ENCODE data around the gene RAB40C.

The RAB40C gene

GRCh38 chr16:608019-608418 lies 18.2 kb downstream of the RAB40C start:
- Mint-ChIP-seq H3K4me1 (peaks cover 27% of the 10 kb centered on the region), H3K27me3 (no peaks in the 10 kb centered on the region), H3K36me3 (ENCODE audit: insufficient read depth) (no peaks in the 10 kb centered on the region), H3K9me3 (no peaks in the 10 kb centered on the region), H3K27ac (ENCODE audit: low read depth) (no peak overlapping the region), H3K4me3 (no peak overlapping the region)
- no peak for DNase-seq (ENCODE audit: low spot score in 2 of 2)
- no peak for ATAC-seq (replicated peaks; ENCODE audit: extremely low read depth, poor library complexity, severe bottlenecking)

- no peaks in the 10 kb centered on the region for H3K9me3 Mint-ChIP-seq
- ATAC-seq (replicated peaks; ENCODE audit: extremely low read depth, poor library complexity, severe bottlenecking) (no peak), DNase-seq (ENCODE audit: low spot score in 2 of 2) (no peak)
- H3K36me3 Mint-ChIP-seq (ENCODE audit: insufficient read depth): no peaks in the 10 kb centered on the region
- H3K27ac Mint-ChIP-seq (ENCODE audit: low read depth): peak overlapping the region; percentile 38
- H3K4me3 Mint-ChIP-seq: no peak overlapping the region
- H3K4me1 Mint-ChIP-seq: peaks cover 21% of the 10 kb centered on the region
- H3K27me3 Mint-ChIP-seq: no peaks in the 10 kb centered on the region
Measured at GRCh38 chr16:609316-609715, 19.4 kb downstream of the RAB40C start.

GRCh38 chr16:609984-610383 lies 20.1 kb downstream of the RAB40C start:
- no peak for ATAC-seq (replicated peaks; ENCODE audit: extremely low read depth, poor library complexity, severe bottlenecking)

GRCh38 chr16:610513-611381 lies 20.9 kb downstream of the RAB40C start:
- Mint-ChIP-seq H3K9me3 (no peaks in the 10 kb centered on the region), H3K27me3 (no peaks in the 10 kb centered on the region), H3K36me3 (ENCODE audit: insufficient read depth) (no peaks in the 10 kb centered on the region), H3K4me1 (peaks cover 26% of the 10 kb centered on the region), H3K4me3 (no peak overlapping the region), H3K27ac (ENCODE audit: low read depth) (no peak overlapping the region)
- ATAC-seq (replicated peaks; ENCODE audit: extremely low read depth, poor library complexity, severe bottlenecking) (peak; percentile 40), DNase-seq (ENCODE audit: low spot score in 2 of 2) (peak in 1 of 2 donors; percentile 48)

More at GRCh38 chr16:609984-610383, 20.1 kb downstream of the RAB40C start:
- Mint-ChIP-seq H3K36me3 (ENCODE audit: insufficient read depth) (no peaks in the 10 kb centered on the region), H3K27me3 (no peaks in the 10 kb centered on the region), H3K4me1 (peaks cover 25% of the 10 kb centered on the region), H3K9me3 (no peaks in the 10 kb centered on the region), H3K4me3 (no peak overlapping the region), H3K27ac (ENCODE audit: low read depth) (no peak overlapping the region)
- DNase-seq (ENCODE audit: low spot score in 2 of 2): no peak

GRCh38 chr16:615122-615521 lies 25.3 kb downstream of the RAB40C start:
- peaks cover 12% of the 10 kb centered on the region for H3K4me1 Mint-ChIP-seq
- ATAC-seq (replicated peaks; ENCODE audit: extremely low read depth, poor library complexity, severe bottlenecking): no peak
- H3K27me3 Mint-ChIP-seq: no peaks in the 10 kb centered on the region

GRCh38 chr16:616733-617586 lies 27.1 kb downstream of the RAB40C start:
- H3K4me3 Mint-ChIP-seq: no peak overlapping the region
- no peaks in the 10 kb centered on the region for H3K9me3 Mint-ChIP-seq
- H3K27me3 Mint-ChIP-seq: no peaks in the 10 kb centered on the region
- no peaks in the 10 kb centered on the region for H3K36me3 Mint-ChIP-seq (ENCODE audit: insufficient read depth)
- H3K27ac Mint-ChIP-seq (ENCODE audit: low read depth): no peak overlapping the region
- peaks cover 5% of the 10 kb centered on the region for H3K4me1 Mint-ChIP-seq
- no peak for ATAC-seq (replicated peaks; ENCODE audit: extremely low read depth, poor library complexity, severe bottlenecking)
- DNase-seq (ENCODE audit: low spot score in 2 of 2): no peak

More at GRCh38 chr16:615122-615521, 25.3 kb downstream of the RAB40C start:
- Mint-ChIP-seq H3K27ac (ENCODE audit: low read depth) (no peak overlapping the region), H3K9me3 (no peaks in the 10 kb centered on the region), H3K4me3 (no peak overlapping the region), H3K36me3 (ENCODE audit: insufficient read depth) (no peaks in the 10 kb centered on the region)
- no peak for DNase-seq (ENCODE audit: low spot score in 2 of 2)

- Mint-ChIP-seq H3K27me3 (no peaks in the 10 kb centered on the region), H3K9me3 (no peaks in the 10 kb centered on the region), H3K4me1 (peaks cover 5% of the 10 kb centered on the region), H3K36me3 (ENCODE audit: insufficient read depth) (no peaks in the 10 kb centered on the region), H3K27ac (ENCODE audit: low read depth) (no peak overlapping the region), H3K4me3 (no peak overlapping the region)
- no peak for ATAC-seq (replicated peaks; ENCODE audit: extremely low read depth, poor library complexity, severe bottlenecking)
- DNase-seq (ENCODE audit: low spot score in 2 of 2): no peak
Measured at GRCh38 chr16:617855-618254, 28.0 kb downstream of the RAB40C start.

- Mint-ChIP-seq H3K4me1 (peaks cover 5% of the 10 kb centered on the region), H3K36me3 (ENCODE audit: insufficient read depth) (no peaks in the 10 kb centered on the region), H3K27ac (ENCODE audit: low read depth) (no peak overlapping the region), H3K27me3 (no peaks in the 10 kb centered on the region), H3K9me3 (no peaks in the 10 kb centered on the region), H3K4me3 (no peak overlapping the region)
- no peak for ATAC-seq (replicated peaks; ENCODE audit: extremely low read depth, poor library complexity, severe bottlenecking)
- no peak for DNase-seq (ENCODE audit: low spot score in 2 of 2)
Measured at GRCh38 chr16:619476-620100, 29.7 kb downstream of the RAB40C start.

GRCh38 chr16:620700-621525 lies 31.0 kb downstream of the RAB40C start:
- no peak for ATAC-seq (replicated peaks; ENCODE audit: extremely low read depth, poor library complexity, severe bottlenecking)
- Mint-ChIP-seq H3K4me1 (no peaks in the 10 kb centered on the region), H3K9me3 (no peaks in the 10 kb centered on the region), H3K4me3 (no peak overlapping the region), H3K36me3 (ENCODE audit: insufficient read depth) (no peaks in the 10 kb centered on the region), H3K27ac (ENCODE audit: low read depth) (no peak overlapping the region), H3K27me3 (no peaks in the 10 kb centered on the region)
- DNase-seq (ENCODE audit: low spot score in 2 of 2): no peak

GRCh38 chr16:621526-622105 lies 31.8 kb downstream of the RAB40C start:
- no peaks in the 10 kb centered on the region for H3K4me1 Mint-ChIP-seq
- H3K9me3 Mint-ChIP-seq: no peaks in the 10 kb centered on the region
- no peak overlapping the region for H3K4me3 Mint-ChIP-seq
- H3K27ac Mint-ChIP-seq (ENCODE audit: low read depth): no peak overlapping the region
- H3K27me3 Mint-ChIP-seq: no peaks in the 10 kb centered on the region
- ATAC-seq (replicated peaks; ENCODE audit: extremely low read depth, poor library complexity, severe bottlenecking) (no peak), DNase-seq (ENCODE audit: low spot score in 2 of 2) (no peak)
- peaks cover 2% of the 10 kb centered on the region for H3K36me3 Mint-ChIP-seq (ENCODE audit: insufficient read depth)

GRCh38 chr16:622920-623280 lies 33.0 kb downstream of the RAB40C start:
- Mint-ChIP-seq H3K9me3 (no peaks in the 10 kb centered on the region), H3K36me3 (ENCODE audit: insufficient read depth) (peaks cover 3% of the 10 kb centered on the region), H3K4me1 (no peaks in the 10 kb centered on the region), H3K27me3 (no peaks in the 10 kb centered on the region), H3K4me3 (no peak overlapping the region), H3K27ac (ENCODE audit: low read depth) (no peak overlapping the region)
- no peak for ATAC-seq (replicated peaks; ENCODE audit: extremely low read depth, poor library complexity, severe bottlenecking)
- DNase-seq (ENCODE audit: low spot score in 2 of 2): no peak
